Measurements from ENCODE around the gene FAM78A. TPM values are rescaled to one million over a fixed set of nuclear protein-coding genes. Genes with fewer than 3 reads are reported as not detected.

Gene FAM78A
- total and polyA plus RNA-seq, 2 donors (not counting 1 experiment from before 2014, with no cell fraction given) = 42.9 to 58.3 TPM

- Mint-ChIP-seq H3K4me3 (no peak overlapping the region), H3K4me1 (peaks cover 8% of the 10 kb centered on the region), H3K27ac (no peak overlapping the region), H3K27me3 (peaks cover 8% of the 10 kb centered on the region), H3K9me3 (ENCODE audit: insufficient read depth) (no peaks in the 10 kb centered on the region)
- DNase-seq (no peak), ATAC-seq (ENCODE audit: low read depth) (no peak)
- Histone ChIP-seq H3K79me2 (ENCODE audit: control insufficient read depth, insufficient read depth, low read length) (no peaks in the 10 kb centered on the region), H3K36me3 (replicated peaks in 1 of 2; ENCODE audit: control extremely low read depth in 1 of 2, control insufficient read depth in 1 of 2, extremely low read depth in 1 of 2, insufficient read depth in 2 of 2, low read length in 1 of 2) (no peaks in the 10 kb centered on the region), H3K4me1 (ENCODE audit: control insufficient read depth in 2 of 2, insufficient read depth in 2 of 2, low read length in 2 of 2) (peaks cover 5 to 7% of the 10 kb centered on the region in 2 donors), H3K27me3 (replicated peaks in 1 of 4; ENCODE audit: control extremely low read depth in 1 of 4, control insufficient read depth in 3 of 4, insufficient read depth in 4 of 4, low read length in 3 of 4) (peaks cover 0 to under 1% (median 0%) of the 10 kb centered on the region in 4 experiments), H3K27ac (ENCODE audit: low read length in 2 of 2) (no peak overlapping the region), H3K4me2 (replicated peaks; ENCODE audit: low read depth, low read length, poor library complexity, severe bottlenecking) (no peak overlapping the region), H3K9me3 (ENCODE audit: control extremely low read depth in 1 of 3, control insufficient read depth in 2 of 3, insufficient read depth in 1 of 3, low read length in 2 of 3) (peaks cover 0 to 5% (median 0%) of the 10 kb centered on the region in 3 donors), H4K20me1 (ENCODE audit: control insufficient read depth, insufficient read depth, low read length, poor library complexity, severe bottlenecking) (no peaks in the 10 kb centered on the region), H2AFZ (ENCODE audit: insufficient read depth, low read depth, low read length, poor library complexity, severe bottlenecking) (no peak overlapping the region), H3K9ac (ENCODE audit: low read length) (no peak overlapping the region), H3K4me3 (ENCODE audit: control extremely low read depth in 1 of 5, extremely low read depth in 1 of 5, insufficient read depth in 1 of 5, low read depth in 2 of 5, low read length in 4 of 5) (no peak overlapping the region)
- ChIA-PET POLR2A (no interaction called here), CTCF (no interaction called here)
- TF ChIP-seq CTCF (IDR thresholded peaks at IDR 0.05) = no peak
- no peak for TF ChIP-seq EZH2 (IDR thresholded peaks at IDR 0.05; ENCODE audit: borderline replicate concordance, insufficient read depth, low read depth, low read length, poor library complexity, severe bottlenecking)
- 90% methylated on average over 17 of the region's 17 CpGs for WGBS (ENCODE audit: insufficient coverage)
- intact Hi-C loops (cut with micrococcal nuclease) = no loop called here
These were observed 32.7 kb upstream of the FAM78A start for GRCh38 chr9:131308906-131309529.

- DNase-seq = no peak
- intact Hi-C loops (cut with micrococcal nuclease) = no loop called here
- 96% methylated on average over 11 of the region's 11 CpGs for whole genome bisulfite sequencing (ENCODE audit: insufficient coverage)
These were observed 32.1 kb upstream of the FAM78A start for GRCh38 chr9:131308452-131308851.

More at GRCh38 chr9:131308452-131308851, 32.1 kb upstream of the FAM78A start:
- no peak overlapping the region for H3K9ac ChIP-seq (ENCODE audit: low read length)
- Mint-ChIP-seq H3K27ac (no peak overlapping the region), H3K4me3 (no peak overlapping the region), H3K27me3 (peaks cover 6% of the 10 kb centered on the region), H3K4me1 (peaks cover 8% of the 10 kb centered on the region), H3K9me3 (ENCODE audit: insufficient read depth) (no peaks in the 10 kb centered on the region)
- no peak for TF ChIP-seq EZH2 (IDR thresholded peaks at IDR 0.05; ENCODE audit: borderline replicate concordance, insufficient read depth, low read depth, low read length, poor library complexity, severe bottlenecking)
- no peaks in the 10 kb centered on the region for H3K79me2 ChIP-seq (ENCODE audit: control insufficient read depth, insufficient read depth, low read length)
- H3K27me3 ChIP-seq (replicated peaks in 1 of 4; ENCODE audit: control extremely low read depth in 1 of 4, control insufficient read depth in 3 of 4, insufficient read depth in 4 of 4, low read length in 3 of 4) = peaks cover 0 to 5% (median 0%) of the 10 kb centered on the region in 4 experiments
- ChIA-PET POLR2A (no interaction called here), CTCF (no interaction called here)
- ATAC-seq (ENCODE audit: low read depth) = no peak
- no peak overlapping the region for H3K4me3 ChIP-seq (ENCODE audit: control extremely low read depth in 1 of 5, extremely low read depth in 1 of 5, insufficient read depth in 1 of 5, low read depth in 2 of 5, low read length in 4 of 5)
- no peak overlapping the region for H3K4me2 ChIP-seq (replicated peaks; ENCODE audit: low read depth, low read length, poor library complexity, severe bottlenecking)
- H2AFZ ChIP-seq (ENCODE audit: insufficient read depth, low read depth, low read length, poor library complexity, severe bottlenecking) = no peak overlapping the region
- H3K4me1 ChIP-seq (ENCODE audit: control insufficient read depth in 2 of 2, insufficient read depth in 2 of 2, low read length in 2 of 2) = peaks cover 5 to 7% of the 10 kb centered on the region in 2 donors
- no peaks in the 10 kb centered on the region for H3K36me3 ChIP-seq (replicated peaks in 1 of 2; ENCODE audit: control extremely low read depth in 1 of 2, control insufficient read depth in 1 of 2, extremely low read depth in 1 of 2, insufficient read depth in 2 of 2, low read length in 1 of 2)
- no peaks in the 10 kb centered on the region for H4K20me1 ChIP-seq (ENCODE audit: control insufficient read depth, insufficient read depth, low read length, poor library complexity, severe bottlenecking)
- H3K9me3 ChIP-seq (ENCODE audit: control extremely low read depth in 1 of 3, control insufficient read depth in 2 of 3, insufficient read depth in 1 of 3, low read length in 2 of 3) = peaks cover 0 to 5% (median 0%) of the 10 kb centered on the region in 3 donors
- H3K27ac ChIP-seq (ENCODE audit: low read length in 2 of 2) = no peak overlapping the region

Data from B cell (primary cell).